ENCODE data around the gene TMEM200A. TPM values are rescaled to one million over a fixed set of nuclear protein-coding genes. Genes with fewer than 3 reads are reported as not detected.

The TMEM200A gene
- total and polyA plus RNA-seq, 11 donors = 0.15 to 1.9 (median 0.42) TPM; not detected in 6

DNA sequence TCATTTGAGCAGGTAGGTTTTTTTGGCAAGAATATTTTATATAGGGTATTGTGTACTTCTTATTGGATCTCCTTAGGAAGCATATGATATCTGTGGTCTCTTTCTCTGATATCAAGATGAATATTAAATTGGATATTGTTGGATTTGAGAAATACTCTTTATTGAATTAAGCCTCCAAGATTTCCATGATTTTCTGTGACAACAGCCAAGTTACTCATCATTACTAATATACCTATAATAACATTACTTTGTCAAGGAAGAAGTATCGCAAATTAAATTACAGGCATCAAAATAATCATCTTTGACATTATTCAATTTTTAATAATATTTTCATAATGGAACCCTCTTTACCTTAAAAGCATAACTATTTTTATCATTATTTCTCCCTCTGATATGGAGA, 86.5 kb downstream of the TMEM200A start:
- ATAC-seq (no peak), DNase-seq (no peak)
- no peaks in the 10 kb centered on the region for H3K4me1 ChIP-seq
- no peak overlapping the region for H3K27ac ChIP-seq
- TF ChIP-seq, protein P1, sequence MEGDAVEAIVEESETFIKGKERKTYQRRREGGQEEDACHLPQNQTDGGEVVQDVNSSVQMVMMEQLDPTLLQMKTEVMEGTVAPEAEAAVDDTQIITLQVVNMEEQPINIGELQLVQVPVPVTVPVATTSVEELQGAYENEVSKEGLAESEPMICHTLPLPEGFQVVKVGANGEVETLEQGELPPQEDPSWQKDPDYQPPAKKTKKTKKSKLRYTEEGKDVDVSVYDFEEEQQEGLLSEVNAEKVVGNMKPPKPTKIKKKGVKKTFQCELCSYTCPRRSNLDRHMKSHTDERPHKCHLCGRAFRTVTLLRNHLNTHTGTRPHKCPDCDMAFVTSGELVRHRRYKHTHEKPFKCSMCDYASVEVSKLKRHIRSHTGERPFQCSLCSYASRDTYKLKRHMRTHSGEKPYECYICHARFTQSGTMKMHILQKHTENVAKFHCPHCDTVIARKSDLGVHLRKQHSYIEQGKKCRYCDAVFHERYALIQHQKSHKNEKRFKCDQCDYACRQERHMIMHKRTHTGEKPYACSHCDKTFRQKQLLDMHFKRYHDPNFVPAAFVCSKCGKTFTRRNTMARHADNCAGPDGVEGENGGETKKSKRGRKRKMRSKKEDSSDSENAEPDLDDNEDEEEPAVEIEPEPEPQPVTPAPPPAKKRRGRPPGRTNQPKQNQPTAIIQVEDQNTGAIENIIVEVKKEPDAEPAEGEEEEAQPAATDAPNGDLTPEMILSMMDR (IDR thresholded peaks at IDR 0.05) = no peak
- no peak for TF ChIP-seq POLR2A (IDR thresholded peaks at IDR 0.05)
- peaks cover 0 to 4% (median 0%) of the 10 kb centered on the region in 12 donors for H3K9me3 ChIP-seq
- no peak overlapping the region for H3K4me3 ChIP-seq
- 91 to 100% (median 95%) methylated on average over 1 of the region's 1 CpG for WGBS, 4 donors
- H3K27me3 ChIP-seq = no peaks in the 10 kb centered on the region
- intact Hi-C loops (cut with DNase I) = no loop called here
- H3K36me3 ChIP-seq = no peaks in the 10 kb centered on the region

DNA sequence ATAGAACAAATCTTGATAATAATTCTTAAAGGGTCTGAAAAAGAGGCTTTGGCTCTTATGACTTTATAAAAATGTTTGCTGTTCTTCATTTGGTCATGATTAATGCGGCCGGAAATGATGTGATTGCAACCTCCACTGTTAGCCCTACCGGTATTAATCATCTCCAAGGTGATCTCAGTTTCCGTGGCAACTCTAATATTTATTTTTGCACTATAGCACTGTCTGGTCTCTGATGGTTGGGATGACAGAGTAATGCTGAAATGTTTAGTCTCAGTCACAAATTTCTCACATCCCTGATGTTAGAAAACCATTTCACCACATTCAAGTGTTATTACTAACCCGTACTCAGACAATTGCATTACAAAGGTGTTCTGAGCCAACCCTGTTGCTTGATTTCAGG, 87.4 kb downstream of the TMEM200A start:
- WGBS, 4 donors = 86 to 92% (median 88%) methylated on average over 5 of the region's 5 CpGs
- H3K27ac ChIP-seq = no peak overlapping the region

DNA sequence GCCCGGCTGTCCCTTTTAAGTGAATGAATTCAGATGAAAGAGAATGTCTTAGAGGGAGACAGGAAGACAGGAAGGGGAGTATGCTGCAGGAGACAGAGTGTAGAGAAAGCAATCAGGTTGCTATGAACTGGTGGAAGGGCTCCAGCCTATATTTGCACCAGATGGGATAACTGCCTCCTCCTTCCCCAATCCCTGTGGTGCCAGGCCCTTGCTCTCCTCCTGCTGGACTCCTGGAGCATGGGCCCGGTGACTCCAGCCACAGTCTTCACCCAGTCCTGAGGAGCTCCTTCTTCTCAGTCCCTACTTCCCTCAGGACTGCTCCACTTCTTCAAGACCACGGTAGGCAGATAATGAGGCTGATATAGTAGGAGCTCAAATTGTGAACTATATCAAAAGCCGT, 91.8 kb downstream of the TMEM200A start:
- Histone ChIP-seq H3K9me3 (no peaks in the 10 kb centered on the region), H3K27ac (no peak overlapping the region), H3K4me1 (no peaks in the 10 kb centered on the region), H3K4me3 (no peak overlapping the region), H3K27me3 (peaks cover 0 to 5% (median 0%) of the 10 kb centered on the region in 9 donors), H3K36me3 (no peaks in the 10 kb centered on the region)
- intact Hi-C loops (cut with DNase I) = no loop called here
- WGBS, 4 donors = 76 to 82% (median 79%) methylated on average over 4 of the region's 4 CpGs
- DNase-seq (no peak), ATAC-seq (peak in 1 of 4 donors; percentile 22)
- TF ChIP-seq, protein P1 (IDR thresholded peaks at IDR 0.05) = no peak
- TF ChIP-seq POLR2A (IDR thresholded peaks at IDR 0.05) = no peak

More for the DNA sequence above, 87.4 kb downstream of the TMEM200A start:
- TF ChIP-seq, protein P1 (IDR thresholded peaks at IDR 0.05) = no peak
- no peak for TF ChIP-seq POLR2A (IDR thresholded peaks at IDR 0.05)
- peaks cover 0 to 4% (median 0%) of the 10 kb centered on the region in 12 donors for H3K9me3 ChIP-seq
- no peaks in the 10 kb centered on the region for H3K36me3 ChIP-seq
- no peaks in the 10 kb centered on the region for H3K4me1 ChIP-seq
- DNase-seq (no peak), ATAC-seq (no peak)
- intact Hi-C loops (cut with DNase I) = no loop called here
- H3K27me3 ChIP-seq = peaks cover 0 to 5% (median 0%) of the 10 kb centered on the region in 9 donors
- no peak overlapping the region for H3K4me3 ChIP-seq

DNA sequence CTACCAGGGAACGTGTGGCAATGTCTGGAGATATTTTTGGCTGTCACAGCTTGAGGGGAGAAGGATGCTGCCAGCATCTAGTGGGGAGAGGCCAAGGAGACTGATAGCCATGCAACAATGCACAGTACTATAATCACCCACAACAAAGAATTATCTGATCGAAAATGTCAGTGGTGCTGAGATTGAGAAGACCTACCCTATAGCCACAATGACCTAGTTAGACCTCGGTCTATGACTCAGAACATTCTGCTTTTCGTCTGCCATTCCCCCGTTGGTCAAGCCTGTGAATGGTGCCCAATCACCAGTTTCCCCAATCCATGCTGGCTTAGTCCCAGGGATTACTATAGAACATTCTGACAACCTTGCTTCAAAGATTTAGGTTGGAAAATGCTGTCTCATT, 93.5 kb downstream of the TMEM200A start:
- no peak overlapping the region for H3K4me3 ChIP-seq
- H3K9me3 ChIP-seq = no peaks in the 10 kb centered on the region
- no peak for DNase-seq
- H3K27ac ChIP-seq = no peak overlapping the region
- 69 to 84% (median 76%) methylated on average over 5 of the region's 5 CpGs for WGBS, 4 donors
- H3K4me1 ChIP-seq = no peaks in the 10 kb centered on the region
- intact Hi-C loops (cut with DNase I) = no loop called here
- ATAC-seq = no peak
- no peak for TF ChIP-seq POLR2A (IDR thresholded peaks at IDR 0.05)
- TF ChIP-seq, protein P1 (IDR thresholded peaks at IDR 0.05) = no peak
- H3K27me3 ChIP-seq = peaks cover 0 to 5% (median 0%) of the 10 kb centered on the region in 9 donors
- no peaks in the 10 kb centered on the region for H3K36me3 ChIP-seq
